HS-27A (cell line): ENCODE data around the gene PLD4.
"Not testable (repeated sequence)": the region's sequence is repeated elsewhere in the genome, so short reads cannot be mapped to it uniquely, and the experiment has no call there.

Source experiments
- DNase-seq: peaks from one replicate; pipeline ENCODE4 v3.0.0-alpha.2; 2012; ENCODE audit warnings: low read depth, missing footprints

Gene PLD4

DNA sequence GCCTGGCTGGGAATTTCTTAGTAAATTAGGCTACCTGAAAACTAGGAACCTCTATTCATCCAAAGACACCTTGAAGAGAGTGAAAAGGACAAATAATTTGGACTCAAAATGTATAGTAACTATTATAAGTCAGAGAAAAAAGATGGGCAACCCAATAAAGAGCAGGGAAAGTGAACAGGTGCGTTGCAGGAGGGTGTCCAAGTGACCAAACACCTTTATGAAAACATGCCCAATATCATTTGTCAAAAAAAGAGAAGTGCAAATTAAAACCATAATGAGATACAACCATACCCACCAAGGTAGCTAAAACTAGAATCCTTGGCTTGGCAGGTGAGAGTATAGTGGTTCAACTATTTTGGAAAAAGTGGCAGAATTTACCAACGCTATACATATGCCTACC lies 24.9 kb upstream of the PLD4 start:
- no peak for DNase-seq

DNA sequence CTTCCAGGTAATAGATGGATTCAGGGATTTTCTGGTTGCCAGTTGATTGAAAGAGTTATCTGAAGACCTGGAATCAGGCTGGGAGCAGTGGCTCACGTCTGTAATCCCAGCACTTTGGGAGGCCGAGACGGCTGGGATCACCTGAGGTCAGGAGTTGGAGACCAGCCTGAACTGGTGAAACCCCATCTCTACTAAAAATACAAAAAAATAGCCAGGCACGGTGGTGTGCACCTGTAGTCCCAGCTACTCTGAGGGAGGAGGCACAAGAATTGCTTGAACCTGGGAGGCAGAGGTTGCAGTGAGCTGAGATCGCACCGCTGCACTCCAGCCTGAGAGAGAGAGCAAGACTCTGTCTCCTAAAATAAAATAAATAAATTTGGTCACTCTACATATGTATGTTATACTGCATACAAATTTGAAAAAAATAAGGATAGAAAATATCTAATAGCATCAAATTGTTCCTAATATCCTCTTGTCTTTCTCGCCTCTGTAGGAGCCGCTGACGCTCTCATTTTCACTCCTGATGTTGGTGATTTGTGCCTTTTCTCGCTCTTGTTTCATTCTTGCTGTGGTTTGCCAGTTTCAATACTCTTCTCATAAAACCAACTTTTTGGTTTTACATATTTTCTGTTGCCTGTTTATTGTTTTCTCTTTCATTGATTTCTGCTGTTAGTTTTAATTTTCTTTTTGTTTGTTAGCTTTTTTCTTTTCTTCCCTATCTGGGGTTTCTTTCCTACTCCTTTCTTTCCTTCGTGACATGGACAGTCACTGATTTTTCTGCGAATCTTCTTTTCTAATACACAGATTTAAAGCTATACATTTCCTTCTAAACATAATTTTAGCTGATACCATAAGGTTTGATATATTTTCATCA lies 23.8 kb upstream of the PLD4 start:
- DNase-seq, result no peak

GRCh38 chr14:104903990-104904389 lies 20.7 kb upstream of the PLD4 start:
- DNase-seq, result no peak

DNA sequence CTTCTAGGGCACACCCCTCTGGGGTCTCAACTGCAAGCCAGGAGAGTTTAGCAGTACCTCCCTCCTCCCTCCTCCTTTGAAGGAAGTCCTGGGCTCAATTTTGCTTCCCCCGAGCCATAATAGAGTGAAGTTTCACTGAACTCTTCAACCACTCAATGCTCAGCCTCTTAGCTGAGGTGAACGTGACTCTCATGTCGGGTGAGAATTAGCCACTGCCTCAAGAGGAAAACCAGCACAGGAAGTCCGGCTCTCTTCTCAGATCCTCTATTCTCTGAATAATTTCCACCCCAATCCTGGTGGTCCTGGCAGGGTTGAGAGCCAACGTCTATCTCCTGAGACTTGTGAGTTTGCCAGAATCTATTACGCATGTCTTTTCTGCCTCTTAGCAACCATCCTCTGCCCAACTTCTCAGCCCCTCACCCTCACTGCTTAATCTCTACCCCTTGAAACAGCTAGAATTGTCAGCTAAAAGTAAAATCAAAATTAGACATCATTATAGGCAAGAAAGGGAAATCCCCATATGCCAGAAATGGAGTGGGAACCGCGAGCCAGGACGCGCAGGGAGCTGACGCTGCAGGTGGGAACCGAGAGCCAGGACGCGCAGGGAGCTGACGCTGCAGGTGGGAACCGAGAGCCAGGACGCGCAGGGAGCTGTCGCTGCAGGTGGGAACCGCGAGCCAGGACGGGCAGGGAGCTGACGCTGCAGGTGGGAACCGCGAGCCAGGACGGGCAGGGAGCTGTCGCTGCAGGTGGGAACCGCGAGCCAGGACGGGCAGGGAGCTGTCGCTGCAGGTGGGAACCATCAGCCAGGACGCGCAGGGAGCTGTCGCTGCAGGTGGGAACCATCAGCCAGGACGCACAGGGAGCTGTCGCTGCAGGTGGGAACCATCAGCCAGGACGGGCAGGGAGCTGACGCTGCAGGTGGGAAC lies 19.8 kb upstream of the PLD4 start:
- DNase-seq, result not testable (repeated sequence)

DNA sequence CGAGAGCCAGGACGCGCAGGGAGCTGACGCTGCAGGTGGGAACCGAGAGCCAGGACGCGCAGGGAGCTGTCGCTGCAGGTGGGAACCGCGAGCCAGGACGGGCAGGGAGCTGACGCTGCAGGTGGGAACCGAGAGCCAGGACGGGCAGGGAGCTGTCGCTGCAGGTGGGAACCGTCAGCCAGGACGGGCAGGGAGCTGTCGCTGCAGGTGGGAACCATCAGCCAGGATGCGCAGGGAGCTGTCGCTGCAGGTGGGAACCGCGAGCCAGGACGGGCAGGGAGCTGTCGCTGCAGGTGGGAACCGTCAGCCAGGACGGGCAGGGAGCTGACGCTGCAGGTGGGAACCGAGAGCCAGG lies 19.1 kb upstream of the PLD4 start:
- DNase-seq, result not testable (repeated sequence)

DNA sequence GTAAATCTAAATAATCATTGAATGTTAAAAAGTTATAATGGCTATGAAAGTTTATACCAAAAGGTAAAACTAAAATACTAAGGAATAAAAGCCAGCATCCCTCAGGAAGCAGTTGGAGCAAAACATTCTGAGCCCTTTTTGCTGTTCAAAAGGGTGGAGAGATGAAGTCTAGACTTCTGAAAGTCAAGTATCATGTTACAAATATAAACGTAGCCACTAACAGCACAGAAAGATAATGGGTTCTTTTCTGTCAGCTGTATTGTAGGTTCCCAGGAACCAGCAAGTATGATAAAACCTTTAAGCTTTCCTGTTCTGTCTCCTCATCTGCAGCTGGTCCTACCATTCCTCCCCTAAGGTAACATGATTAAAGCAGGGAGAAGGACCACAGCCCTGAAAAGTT lies 16.4 kb upstream of the PLD4 start:
- DNase-seq, result no peak

- no peak for DNase-seq
Observed at GRCh38 chr14:104912053-104912452, 12.6 kb upstream of the PLD4 start.

DNA sequence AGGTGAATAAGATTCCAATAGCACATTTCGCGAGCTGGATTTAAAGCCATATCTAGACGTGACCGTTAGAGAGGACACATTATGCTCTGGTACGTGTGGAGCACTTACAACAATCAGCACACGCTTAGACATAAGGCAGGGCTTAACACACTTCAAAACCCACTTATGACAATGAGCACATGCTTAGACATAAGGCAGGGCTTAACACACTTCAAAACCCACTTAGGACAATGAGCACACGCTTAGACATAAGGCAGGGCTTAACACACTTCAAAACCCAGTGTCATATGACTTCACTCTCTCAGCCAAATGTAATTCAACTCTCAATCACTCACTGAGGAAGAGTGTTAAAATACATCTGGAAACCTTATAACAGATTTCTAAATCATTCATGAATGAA lies 11.2 kb upstream of the PLD4 start:
- no peak for DNase-seq

DNA sequence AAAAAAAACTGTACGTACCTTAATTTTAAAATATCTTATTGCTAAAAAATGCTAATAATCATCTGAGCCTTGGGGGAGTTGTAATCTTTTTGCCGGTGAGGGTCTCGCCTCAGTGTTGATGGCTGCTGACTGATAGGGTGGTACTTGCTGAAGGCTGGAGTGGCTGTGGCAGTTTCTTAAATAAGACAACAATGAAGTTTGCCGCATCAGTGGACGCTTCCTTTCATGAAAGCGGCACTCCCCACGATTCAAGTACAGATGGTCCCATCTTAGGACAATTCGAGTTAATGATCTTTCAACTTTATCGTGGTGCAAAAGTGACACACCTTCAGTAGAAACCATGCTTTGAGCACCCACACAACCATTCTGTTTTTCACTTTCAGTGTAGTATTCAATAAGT lies 7.6 kb upstream of the PLD4 start:
- DNase-seq, result no peak

GRCh38 chr14:104917993-104918392 lies 6.7 kb upstream of the PLD4 start:
- no peak for DNase-seq

- DNase-seq, result not testable (repeated sequence)
Observed at GRCh38 chr14:104919152-104919992, 5.3 kb upstream of the PLD4 start.

- DNase-seq, result no peak
Observed at GRCh38 chr14:104919993-104920315, 4.7 kb upstream of the PLD4 start.

DNA sequence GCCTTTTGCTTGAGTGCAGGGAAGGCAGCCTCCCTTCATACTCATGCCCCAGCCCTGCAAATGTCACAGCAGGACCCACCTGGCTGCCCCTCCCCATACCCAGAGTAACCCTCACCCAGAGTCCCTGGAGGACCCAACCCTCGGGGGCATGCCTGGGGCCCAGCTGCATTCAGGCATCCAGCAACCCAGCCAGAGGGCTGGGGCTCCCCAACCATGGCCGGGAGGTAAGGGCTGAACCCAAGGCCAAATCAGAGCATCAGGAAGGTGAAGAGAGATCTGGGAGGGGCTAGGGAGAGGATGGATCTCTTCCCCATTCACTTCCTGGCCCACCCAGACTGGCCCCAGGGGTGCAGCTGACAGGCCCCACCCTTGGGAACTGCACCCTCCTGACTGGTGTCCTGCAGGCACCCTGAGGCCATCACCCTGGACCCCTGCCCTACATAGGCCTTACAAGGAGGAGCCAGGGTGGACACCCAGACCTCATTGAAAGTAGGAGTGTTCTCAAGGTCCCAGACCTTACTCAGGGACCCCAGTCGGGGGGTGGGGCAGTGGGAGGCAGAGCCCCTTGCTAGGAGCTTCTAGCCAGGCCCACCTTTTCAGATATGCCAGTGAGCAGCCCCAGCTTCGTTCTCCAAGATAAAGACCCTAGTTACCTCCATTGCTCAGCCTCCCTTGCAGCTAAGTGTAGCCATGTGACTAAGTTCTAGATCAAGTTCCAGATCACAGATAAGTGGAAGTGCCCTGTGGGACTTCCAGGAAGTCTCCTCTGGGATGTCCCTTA lies 849 bp upstream of the PLD4 start:
- no peak for DNase-seq

GRCh38 chr14:104925214-104925854 lies 655 bp downstream of the PLD4 start:
- no peak for DNase-seq

GRCh38 chr14:104925855-104926609 lies 1.4 kb downstream of the PLD4 start:
- no peak for DNase-seq

DNA sequence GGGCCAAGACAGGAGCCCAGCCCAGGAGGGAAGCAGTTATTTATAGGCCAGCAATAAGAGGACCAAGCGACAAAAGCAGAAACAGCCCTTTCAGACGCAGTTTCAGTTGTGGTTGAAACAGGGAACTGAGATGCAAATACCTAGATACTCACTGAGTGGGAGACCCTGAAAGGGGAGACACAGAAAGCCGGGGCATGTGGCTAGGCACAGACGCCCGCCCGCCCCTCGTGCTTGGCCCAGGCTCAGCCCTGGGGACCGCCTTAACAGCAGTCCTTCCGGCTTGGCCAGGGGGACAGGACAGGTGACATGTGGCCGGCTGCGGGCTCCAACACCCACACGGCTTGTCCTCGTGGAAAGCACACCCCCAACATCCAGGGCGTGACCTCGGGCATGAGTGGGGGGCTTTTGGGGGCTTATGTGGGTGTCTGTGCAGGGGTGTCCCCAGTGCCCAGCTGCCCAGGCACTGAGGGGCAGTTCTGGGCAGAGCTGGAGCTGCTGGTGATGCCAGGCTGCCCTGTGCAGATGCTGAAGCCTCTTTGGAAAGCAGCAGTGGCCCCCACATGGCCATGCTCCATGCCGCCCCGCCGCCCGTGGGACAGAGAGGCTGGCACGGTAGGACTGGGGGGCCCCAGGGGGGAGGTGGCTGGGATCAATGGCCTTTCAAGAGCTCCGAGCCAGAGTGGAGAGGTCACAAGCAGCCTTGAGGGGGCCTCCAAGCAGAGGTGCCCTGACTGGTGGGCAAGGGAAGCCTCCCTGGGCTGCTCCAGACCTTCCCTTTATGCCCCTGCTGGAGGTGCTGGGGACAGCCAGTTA lies 2.1 kb downstream of the PLD4 start:
- DNase-seq, result no peak

GRCh38 chr14:104927432-104927816 lies 2.7 kb downstream of the PLD4 start:
- DNase-seq, result no peak

DNA sequence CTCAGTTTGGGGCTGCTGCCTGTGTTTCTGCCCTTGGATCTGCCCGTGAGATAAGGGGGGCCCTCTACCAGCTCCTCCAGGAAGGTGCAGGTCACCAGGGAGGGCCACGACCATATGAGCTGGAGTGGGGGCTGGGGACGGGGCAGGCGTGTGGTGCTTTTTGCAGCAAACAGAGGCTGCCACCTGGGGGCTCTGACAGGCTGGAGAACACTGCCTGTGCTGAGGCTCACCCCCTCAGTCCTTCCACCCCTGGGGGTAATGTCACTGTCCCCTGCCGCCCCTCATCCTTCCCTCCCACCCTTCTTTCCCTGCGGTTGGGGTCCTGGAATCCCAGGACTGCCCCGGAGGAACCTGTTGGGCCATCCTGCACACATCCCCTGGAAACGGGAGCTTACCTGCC lies 3.2 kb downstream of the PLD4 start:
- no peak for DNase-seq

DNA sequence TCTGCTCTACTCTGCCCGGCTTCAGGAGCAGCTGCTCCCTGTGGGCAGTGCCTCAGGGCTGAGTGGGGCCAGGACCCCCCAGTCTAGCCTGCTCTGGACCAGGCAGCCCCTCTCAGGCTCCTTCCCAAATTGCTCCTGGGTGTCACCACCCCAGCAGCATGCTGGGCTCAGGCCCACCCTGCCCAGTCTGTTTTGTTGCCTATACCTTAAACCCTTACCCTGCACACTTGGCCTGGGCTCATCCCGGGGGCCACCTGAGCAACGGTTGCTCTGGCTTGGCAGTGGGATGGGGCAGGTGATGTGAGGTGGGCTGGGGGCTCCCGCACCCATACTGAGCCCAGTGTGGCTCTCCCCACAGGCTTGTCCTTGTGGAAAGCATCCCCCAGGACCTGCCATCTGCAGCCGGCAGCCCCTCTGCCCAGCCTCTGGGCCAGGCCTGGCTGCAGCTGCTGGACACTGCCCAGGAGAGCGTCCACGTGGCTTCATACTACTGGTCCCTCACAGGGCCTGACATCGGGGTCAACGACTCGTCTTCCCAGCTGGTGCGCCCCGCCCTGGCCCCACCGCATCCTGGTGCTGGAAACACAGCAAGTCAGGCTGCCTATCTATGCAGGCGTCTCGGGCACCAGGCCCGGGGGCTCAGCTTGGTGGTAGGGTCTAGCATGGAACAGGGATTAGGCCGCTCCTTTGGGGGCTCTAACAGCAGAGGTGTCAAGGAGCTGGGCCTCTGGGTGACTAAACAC lies 3.9 kb downstream of the PLD4 start:
- no peak for DNase-seq
